Astrocyte (in vitro differentiated cells and primary cell): Measurements from ENCODE around the gene CACNA1H.

Source experiments
- CTCF ChIP-seq: IDR thresholded peaks from 2 replicates; pipeline ENCODE4 v1.5.1; 2011; ENCODE audit warnings: low read depth, mild to moderate bottlenecking, inconsistent platforms, low read length, moderate library complexity; ENCODE audit not compliant: insufficient read depth
- EZH2 ChIP-seq: IDR thresholded peaks from 2 replicates; pipeline ENCODE4 v1.6.1; 2012; ENCODE audit warnings: mild to moderate bottlenecking, low read length, inconsistent platforms; ENCODE audit not compliant: insufficient read depth

GRCh38 chr16:1177750-1178149, 24.8 kb downstream of the CACNA1H start:
- TF ChIP-seq CTCF (no peak), EZH2 (no peak)
